ENCODE measurements around the gene DYSF.

The DYSF gene

DNA sequence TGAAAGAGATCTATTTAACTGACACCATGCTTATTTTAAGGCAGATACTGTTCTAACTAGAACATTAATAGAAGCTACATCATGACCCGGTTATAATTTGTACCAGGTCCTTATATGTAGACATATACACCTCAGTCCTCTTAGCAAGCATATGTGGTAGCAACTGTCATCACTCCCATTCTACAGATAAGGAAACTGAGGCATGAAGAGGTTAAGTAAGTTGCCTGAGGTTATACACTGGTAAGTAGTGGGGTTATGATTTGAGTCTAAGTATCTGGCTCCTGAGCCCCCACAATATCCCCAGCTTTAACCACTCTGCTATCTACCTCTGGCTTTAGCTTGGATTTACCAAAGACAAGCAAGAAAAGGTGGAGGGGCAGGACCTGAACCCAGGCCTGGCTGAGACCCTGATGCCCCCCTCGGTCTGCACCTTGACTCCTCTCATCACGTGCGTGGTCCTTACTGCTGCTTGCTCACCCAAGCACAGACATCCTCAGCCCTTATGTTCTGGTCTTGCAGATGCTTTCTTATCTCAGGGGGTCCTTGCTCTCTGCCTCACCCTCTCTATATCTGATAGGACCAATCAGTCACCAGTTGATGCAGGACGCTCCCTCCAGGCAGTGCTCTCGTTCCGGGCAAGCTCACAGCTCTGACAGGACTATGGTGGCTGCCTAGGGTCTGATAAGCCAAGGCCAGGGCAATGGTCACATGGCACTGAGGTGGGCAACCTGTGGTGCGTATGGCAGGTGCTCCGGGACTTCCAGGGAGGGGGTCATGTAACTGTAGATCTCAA lies 4.0 kb downstream of the DYSF start:
- no peak for DNase-seq

DNA sequence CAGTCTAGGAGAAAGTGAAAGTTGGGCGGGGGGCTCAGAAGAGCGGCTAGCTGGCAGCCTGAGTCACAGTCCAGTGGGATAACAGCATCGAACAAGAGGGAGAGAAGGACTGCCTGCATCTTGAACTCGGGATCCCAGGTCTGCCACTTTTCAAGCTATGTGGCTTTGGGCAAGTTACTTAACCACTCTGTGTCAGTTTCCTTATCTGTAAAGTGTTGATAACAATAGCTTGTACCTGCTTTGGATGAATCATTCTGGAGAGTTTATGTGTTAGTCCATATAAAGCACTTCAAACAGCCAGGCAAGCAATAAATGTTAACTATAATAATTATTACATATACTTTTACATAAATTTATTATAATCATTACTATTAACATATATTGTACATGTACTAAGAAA lies 4.6 kb downstream of the DYSF start:
- no peak for DNase-seq

DNA sequence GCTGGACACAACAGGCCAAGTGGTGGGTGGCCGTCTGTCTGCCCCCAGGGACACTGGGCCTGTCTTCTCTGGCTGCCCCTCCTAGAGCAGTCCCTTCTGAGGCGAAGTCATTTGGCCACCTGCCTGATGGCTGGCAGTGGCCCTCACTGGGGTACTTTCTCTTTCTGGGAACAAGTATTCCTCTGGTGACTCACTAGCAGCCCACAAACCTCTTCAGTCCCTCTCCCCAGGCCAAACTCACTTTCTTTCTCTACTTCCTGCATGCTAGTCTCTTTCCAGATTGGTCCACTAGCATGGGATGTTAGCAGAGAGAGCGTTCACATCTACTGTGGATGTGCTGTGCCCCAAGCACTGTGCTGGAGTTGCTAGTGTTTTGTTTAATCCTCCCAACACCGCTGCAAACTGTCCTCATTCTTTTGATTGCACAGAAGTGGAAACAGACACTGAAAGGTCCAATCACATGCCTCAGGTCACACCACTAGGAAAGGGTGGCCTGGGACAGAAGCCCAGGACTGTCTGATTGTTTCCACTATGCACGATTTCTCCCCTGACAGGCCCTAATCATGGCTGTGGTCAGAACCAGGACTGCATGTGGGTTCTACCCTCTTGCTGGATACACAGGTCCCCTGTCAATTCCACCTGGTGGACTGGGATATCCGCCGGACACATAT lies 5.2 kb downstream of the DYSF start:
- DNase-seq = no peak

- no peak for DNase-seq
Measured at GRCh38 chr2:71459084-71459431, 5.7 kb downstream of the DYSF start.

- DNase-seq = no peak
Measured at GRCh38 chr2:71460056-71460455, 6.7 kb downstream of the DYSF start.

GRCh38 chr2:71460595-71461303 lies 7.4 kb downstream of the DYSF start:
- DNase-seq = no peak

- DNase-seq = no peak
Measured at GRCh38 chr2:71461304-71461671, 7.9 kb downstream of the DYSF start.

GRCh38 chr2:71462056-71462605 lies 8.8 kb downstream of the DYSF start:
- DNase-seq = no peak

- DNase-seq = no peak
Measured at GRCh38 chr2:71462641-71463341, 9.4 kb downstream of the DYSF start.

DNA sequence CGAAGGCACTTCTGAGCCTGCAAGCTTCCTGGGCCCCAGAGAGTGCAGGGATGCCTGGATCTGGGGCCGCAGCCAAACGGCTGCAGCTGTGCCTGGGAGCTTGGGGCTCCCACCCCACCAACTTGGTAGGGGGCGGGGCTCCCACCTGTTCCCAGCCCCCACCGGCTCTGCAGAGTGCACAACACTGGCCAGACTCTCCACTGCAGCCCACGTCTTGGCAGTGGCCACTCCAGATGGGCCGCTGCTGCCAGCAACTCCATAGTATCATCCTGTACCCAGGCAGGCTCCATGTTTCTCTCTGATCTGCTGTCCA lies 9.9 kb downstream of the DYSF start:
- DNase-seq = no peak

DNA sequence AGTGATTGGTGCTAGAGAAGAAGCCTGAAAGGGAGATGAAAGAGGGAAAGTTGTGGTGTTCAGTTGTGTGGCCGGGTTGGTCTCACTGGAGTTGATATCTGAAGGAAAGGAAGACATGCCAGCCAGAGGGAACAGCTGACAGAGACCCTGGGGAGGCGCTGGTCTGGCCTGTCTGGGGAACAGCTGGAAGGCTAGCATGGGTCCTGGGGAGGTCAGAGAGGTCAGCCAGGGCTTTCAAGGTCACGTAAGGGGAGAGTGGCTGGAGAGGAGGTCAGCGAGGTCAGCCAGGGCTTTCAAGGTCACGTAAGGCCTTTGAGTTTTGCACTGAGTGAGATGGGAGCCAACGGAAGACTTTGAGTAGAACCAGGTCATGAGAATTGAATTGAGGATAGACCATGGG lies 11.0 kb downstream of the DYSF start:
- no peak for DNase-seq

GRCh38 chr2:71465356-71465755 lies 12.0 kb downstream of the DYSF start:
- DNase-seq = no peak

DNA sequence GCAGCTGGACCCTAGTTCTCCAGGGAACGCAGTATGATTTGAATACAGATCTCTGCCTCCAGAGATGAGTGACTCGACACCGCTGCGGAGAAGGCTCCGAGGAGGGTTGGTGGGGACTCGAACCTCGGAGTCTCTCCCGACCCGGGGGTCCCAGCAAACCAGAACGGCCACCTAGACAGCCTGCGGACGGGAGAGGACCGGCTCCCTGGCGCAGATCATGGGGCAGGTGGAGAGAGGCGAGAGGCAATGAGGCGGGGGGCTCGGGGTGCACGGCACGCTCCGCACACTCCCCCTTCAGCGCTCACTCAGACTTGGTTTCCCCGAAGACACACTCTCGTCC lies 12.6 kb downstream of the DYSF start:
- no peak for DNase-seq

DNA sequence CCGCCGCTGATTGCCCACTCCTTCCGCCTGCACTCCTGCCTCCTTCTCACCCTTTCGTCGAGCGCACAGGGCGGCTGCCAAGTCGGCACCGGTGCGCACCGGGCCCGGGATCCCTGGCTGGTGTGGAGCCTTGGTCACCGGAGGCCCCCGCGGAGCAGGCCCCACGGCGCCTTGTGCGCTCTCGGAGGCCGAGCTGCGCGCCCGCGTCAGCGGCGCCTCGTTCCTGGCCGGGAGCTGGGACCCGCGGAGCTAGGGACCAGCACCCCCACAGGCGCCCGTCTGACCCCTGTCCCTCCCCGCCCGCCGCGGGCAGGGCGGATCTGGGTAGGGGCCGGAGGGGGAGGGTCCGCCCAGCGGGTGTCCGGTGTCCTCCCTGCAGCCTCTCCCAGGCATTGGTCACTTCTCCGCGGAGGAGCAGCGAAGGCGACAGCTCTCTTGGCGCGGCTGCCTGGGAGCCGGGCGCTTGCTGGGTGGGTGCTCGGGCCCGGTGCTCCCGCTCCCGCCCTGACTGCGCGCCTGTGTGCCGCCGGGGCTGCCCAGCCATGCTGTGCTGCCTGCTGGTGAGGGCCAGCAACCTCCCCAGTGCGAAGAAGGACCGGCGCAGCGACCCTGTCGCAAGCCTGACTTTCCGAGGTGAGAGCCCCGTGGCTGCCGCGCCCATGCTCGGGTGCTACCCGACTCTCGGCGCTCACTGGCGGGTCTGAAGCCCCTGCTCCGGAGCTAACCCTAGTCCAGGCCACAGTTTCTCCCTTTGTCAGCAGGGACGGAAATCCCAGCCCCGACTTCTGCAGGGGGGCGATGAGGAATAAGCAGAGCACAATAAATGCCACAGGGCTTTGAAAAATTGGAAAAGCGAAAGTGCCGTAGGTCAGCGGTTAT lies 13.2 kb downstream of the DYSF start:
- DNase-seq = no peak

- no peak for DNase-seq
Measured at GRCh38 chr2:71467180-71467815, 13.9 kb downstream of the DYSF start.

- no peak for DNase-seq
Measured at GRCh38 chr2:71468279-71469015, 15.1 kb downstream of the DYSF start.

DNA sequence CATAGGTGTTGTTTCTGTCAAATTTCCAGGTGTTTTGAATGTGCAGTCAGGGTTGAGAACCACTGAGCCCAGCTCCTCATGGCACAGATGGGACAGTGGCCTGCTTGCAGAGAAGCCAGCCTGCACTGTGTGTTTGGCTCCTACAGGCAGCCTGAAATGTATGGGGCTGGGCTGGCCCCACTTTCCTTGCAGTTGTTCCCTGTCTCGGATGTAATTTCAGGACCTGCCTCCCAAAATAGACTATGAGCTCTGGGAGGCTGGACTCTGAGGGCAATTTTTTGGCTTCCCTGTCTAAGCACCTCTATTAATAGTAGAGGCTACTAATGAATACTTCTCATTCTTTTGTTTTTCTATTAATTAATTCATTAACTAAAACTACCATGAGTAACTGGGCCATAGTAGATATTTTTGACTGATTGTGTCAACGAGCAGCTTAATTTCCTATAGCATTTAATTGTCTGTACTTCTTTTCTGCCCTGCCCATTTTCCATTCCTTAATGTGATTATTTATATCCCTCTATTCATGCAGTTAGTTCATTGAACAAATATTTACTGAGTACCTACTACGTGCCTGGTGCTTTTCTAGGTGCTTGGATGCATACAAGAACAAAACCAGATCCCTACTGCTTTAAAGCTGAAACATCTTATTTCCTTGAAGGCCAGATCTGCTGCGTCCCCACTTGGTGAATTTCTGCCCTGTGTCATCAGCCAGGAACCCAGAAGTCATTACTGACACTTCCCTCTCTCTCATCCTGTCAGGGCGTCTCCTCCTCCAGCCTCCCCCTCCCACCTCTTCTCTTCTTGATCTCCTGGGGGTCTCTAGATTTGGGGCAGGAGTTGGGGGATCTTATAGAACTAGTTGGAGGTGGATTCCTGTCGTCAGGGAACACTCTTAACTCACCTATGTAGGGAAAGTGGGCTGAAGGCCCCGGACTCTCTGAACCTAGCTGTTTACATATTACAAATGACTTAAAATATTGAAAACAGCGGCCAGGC lies 16.3 kb downstream of the DYSF start:
- DNase-seq = no peak

DNA sequence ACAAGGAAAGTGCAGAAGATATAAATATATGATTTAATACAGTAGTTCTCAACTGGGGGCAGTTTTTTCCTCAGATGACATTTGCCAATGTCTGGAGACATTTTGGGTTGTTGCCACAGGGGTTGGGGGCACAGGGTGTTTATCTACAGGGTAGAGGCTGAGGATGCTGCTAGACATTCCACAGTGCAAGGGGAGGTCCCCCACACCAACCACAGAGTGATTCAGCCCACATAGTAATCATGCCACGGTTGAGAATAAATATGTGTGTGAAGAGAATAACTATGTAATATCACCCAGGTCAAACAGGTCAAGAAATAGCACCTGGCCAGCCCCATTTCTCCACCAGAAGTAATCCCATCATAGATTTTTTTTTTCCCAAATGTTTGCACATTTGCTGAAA lies 17.9 kb downstream of the DYSF start:
- no peak for DNase-seq

GRCh38 chr2:71472019-71472418 lies 18.7 kb downstream of the DYSF start:
- no peak for DNase-seq
